HepG2 (cell line): Measurements from ENCODE around the gene ZNF786. TPM values are rescaled to one million over a fixed set of nuclear protein-coding genes. Genes with fewer than 3 reads are reported as not detected.

Experiments used
- AGO1 ChIP-seq: fragments of 200-400 bp; formaldehyde crosslinking; IDR thresholded peaks from 2 replicates; pipeline ENCODE4 v1.6.1; 2017; ENCODE audit warnings: mild to moderate bottlenecking, low read depth, low read length, moderate library complexity; ENCODE audit not compliant: poor library complexity, severe bottlenecking
- ATM ChIP-seq: fragments of 450-650 bp; IDR thresholded peaks from 2 replicates; pipeline ENCODE4 v1.7.1; 2017; ENCODE audit warnings: mild to moderate bottlenecking, borderline replicate concordance
- ELF3 ChIP-seq: IDR thresholded peaks from 2 replicates; pipeline ENCODE4 v1.6.1; 2016; ENCODE audit warnings: missing genetic modification reagents, missing compliant biosample characterization
- EP300 ChIP-seq, 3 experiments: sonication (generic) in 1 of 3; formaldehyde crosslinking in 1 of 3; IDR thresholded peaks; 2 replicates each; pipeline versions ENCODE4 v1.5.1 to v1.6.1; 2011 to 2020; ENCODE audit warnings: low read depth in 2 of 3, low read length in 2 of 3, borderline replicate concordance in 1 of 3, improper control_type of control experiment in 1 of 3, mild to moderate bottlenecking in 1 of 3, missing genetic modification reagents in 1 of 3, moderate library complexity in 1 of 3
- KDM6A ChIP-seq: IDR thresholded peaks from 2 replicates; pipeline ENCODE4 v1.6.1; 2016; ENCODE audit warnings: low read depth
- KMT2B ChIP-seq: IDR thresholded peaks from 2 replicates; pipeline ENCODE4 v1.6.1; 2016; ENCODE audit warnings: missing genetic modification reagents, missing compliant biosample characterization
- MYC ChIP-seq: sonication (generic); formaldehyde crosslinking; IDR thresholded peaks from 2 replicates; pipeline ENCODE4 v1.9.0; 2021; ENCODE audit warnings: missing genetic modification reagents, borderline replicate concordance
- ONECUT2 ChIP-seq: sonication (generic); formaldehyde crosslinking; IDR thresholded peaks from 2 replicates; pipeline ENCODE4 v1.4.0; 2020; ENCODE audit warnings: missing genetic modification reagents
- RBFOX2 ChIP-seq: fragments of 200-400 bp; formaldehyde crosslinking; IDR thresholded peaks from 2 replicates; pipeline ENCODE4 v1.6.1; 2017; ENCODE audit warnings: low read depth, mild to moderate bottlenecking, low read length
- REL ChIP-seq: sonication (generic); formaldehyde crosslinking; conservative IDR thresholded peaks from 2 replicates; pipeline ENCODE4 v1.8.0; 2022; ENCODE audit warnings: mild to moderate bottlenecking, missing genetic modification reagents, moderate library complexity
- SIX1 ChIP-seq: sonication (generic); formaldehyde crosslinking; IDR thresholded peaks from 2 replicates; pipeline ENCODE4 v1.4.0; 2020; ENCODE audit warnings: missing genetic modification reagents, borderline replicate concordance
- SNAPC4 ChIP-seq: sonication (generic); formaldehyde crosslinking; IDR thresholded peaks from 2 replicates; pipeline ENCODE4 v1.4.0; 2020; ENCODE audit warnings: mild to moderate bottlenecking, missing genetic modification reagents
- SRY ChIP-seq: sonication (generic); formaldehyde crosslinking; IDR thresholded peaks from 2 replicates; pipeline ENCODE4 v1.8.0; 2022; ENCODE audit warnings: mild to moderate bottlenecking, missing genetic modification reagents
- ZBTB37 ChIP-seq: sonication (generic); formaldehyde crosslinking; IDR thresholded peaks from 2 replicates; pipeline ENCODE4 v1.4.0; 2020; ENCODE audit warnings: mild to moderate bottlenecking, missing genetic modification reagents
- ZNF121 ChIP-seq: sonication (generic); formaldehyde crosslinking; IDR thresholded peaks from 2 replicates; pipeline ENCODE4 v1.5.0; 2020; ENCODE audit warnings: mild to moderate bottlenecking, missing genetic modification reagents
- ZNF136 ChIP-seq: sonication (generic); formaldehyde crosslinking; IDR thresholded peaks from 2 replicates; pipeline ENCODE4 v1.8.1; 2022; ENCODE audit warnings: low read depth, mild to moderate bottlenecking, moderate library complexity, missing genetic modification reagents
- ZNF224 ChIP-seq: sonication (generic); formaldehyde crosslinking; IDR thresholded peaks from 2 replicates; pipeline ENCODE4 v1.5.0; 2020; ENCODE audit warnings: mild to moderate bottlenecking, missing genetic modification reagents
- polyA plus RNA-seq, 8 experiments: library from polyadenylated mRNA; depleted of rRNA in 3 of 8; stranded (reverse) in 7 of 8; unstranded in 1 of 8; fragments of >200 nt; fragmentation: Illumina TruSeq in 4 of 8; extraction: Trizol in 4 of 8; gene quantifications; 2 replicates each; pipeline versions ENCODE4 v1.2.1 to v1.2.3, GENCODE V29; 2011 to 2016; ENCODE audit warnings: low read depth in 4 of 8, missing spikeins in 1 of 8, mixed read lengths in 1 of 8; ENCODE audit not compliant: insufficient read depth in 1 of 8
- total RNA-seq, 5 experiments: library from RNA; depleted of rRNA; stranded (reverse); fragments of >200 nt; fragmentation: Illumina TruSeq; extraction: Trizol; gene quantifications; 2 replicates each; pipeline ENCODE4 v1.2.3, GENCODE V29; 2016; ENCODE audit warnings: low read depth in 1 of 5
- TF ChIP-seq, protein P1 (sequence below): sonication (generic); formaldehyde crosslinking; IDR thresholded peaks from 2 replicates; pipeline ENCODE4 v1.5.0; 2020; ENCODE audit warnings: missing genetic modification reagents
- TF ChIP-seq, protein P2 (sequence below): sonication (generic); formaldehyde crosslinking; IDR thresholded peaks from 2 replicates; pipeline ENCODE4 v1.4.0; 2020; ENCODE audit warnings: missing genetic modification reagents

ZNF786 gene
- total and polyA plus RNA-seq, 2 of the 13 experiments (the other 11 are each of a cell fraction or from before 2014, with no cell fraction given), result 2.0 to 4.0 TPM

DNA sequence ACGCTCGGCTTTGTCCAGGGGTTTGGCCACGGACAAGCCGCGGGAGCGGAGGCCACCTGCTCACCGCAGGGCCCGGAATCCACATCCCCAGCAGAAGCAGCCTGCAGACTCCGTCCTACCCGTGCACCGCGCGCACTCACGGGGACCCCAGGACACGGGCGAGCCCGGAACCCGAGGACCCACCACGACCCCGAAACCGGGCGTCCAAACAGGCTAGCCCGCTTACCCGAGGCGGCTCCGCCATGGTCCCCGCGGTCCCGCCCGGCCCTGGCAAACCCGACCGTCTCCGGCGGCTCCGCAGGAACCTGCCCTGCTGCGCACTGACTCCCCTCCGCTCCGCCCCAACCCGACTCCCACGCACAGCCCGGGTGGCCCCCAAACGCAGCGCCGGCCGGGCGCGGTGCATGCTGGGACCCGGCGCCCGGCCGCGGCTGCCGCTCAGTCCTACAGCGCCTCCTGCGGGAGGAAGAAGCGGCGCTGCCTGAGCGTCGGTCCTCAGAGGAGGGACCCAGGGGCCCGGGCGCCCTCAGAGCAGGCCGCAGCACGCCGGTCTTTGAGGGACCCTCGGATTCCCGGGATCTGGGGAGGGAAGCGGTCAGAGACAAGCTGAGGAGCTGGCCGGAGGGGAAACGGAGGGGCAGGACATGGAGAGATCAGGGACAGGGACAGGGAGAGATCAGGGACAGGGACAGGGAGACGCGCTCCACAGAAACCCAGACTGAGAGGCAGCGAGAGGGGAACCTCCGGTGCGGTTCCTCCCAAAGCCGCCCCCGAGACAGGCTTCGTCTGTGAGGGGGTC lies at the start of gene ZNF786 (continued):
- TF ChIP-seq ZNF224 (CRISPR knock-in tag), result 0 out of 2 replicates have a peak, but pooled peaks have one; percentile 45
- TF ChIP-seq REL, result 0 out of 2 replicates have a peak, but pooled peaks have one; percentile 19
- TF ChIP-seq ONECUT2, result peak; percentile 41; the same call in 1 of the 2 replicates
- peak; percentile 24; the same call in 1 of the 2 replicates for TF ChIP-seq ZNF136 (CRISPR knock-in tag)
- peak; percentile 48; the same call in 1 of the 2 replicates for TF ChIP-seq ELF3 (CRISPR knock-in tag)
- TF ChIP-seq MYC (CRISPR knock-in tag), result peak; percentile 74
- TF ChIP-seq ZNF121 (CRISPR knock-in tag), result peak; percentile 71; the same call in 1 of the 2 replicates
- TF ChIP-seq SIX1 (CRISPR knock-in tag), result 0 out of 2 replicates have a peak, but pooled peaks have one; percentile 33
- no peak for TF ChIP-seq KDM6A (CRISPR knock-in tag)
- no peak for TF ChIP-seq ATM
- peak; percentile 71 for TF ChIP-seq SNAPC4 (CRISPR knock-in tag)
- no peak for TF ChIP-seq AGO1
- peak; percentile 80; the same call in 1 of the 2 replicates for TF ChIP-seq SRY (CRISPR knock-in tag)
- peak; percentile 64; the same call in 1 of the 2 replicates for TF ChIP-seq ZBTB37 (CRISPR knock-in tag)
- TF ChIP-seq, protein P1, sequence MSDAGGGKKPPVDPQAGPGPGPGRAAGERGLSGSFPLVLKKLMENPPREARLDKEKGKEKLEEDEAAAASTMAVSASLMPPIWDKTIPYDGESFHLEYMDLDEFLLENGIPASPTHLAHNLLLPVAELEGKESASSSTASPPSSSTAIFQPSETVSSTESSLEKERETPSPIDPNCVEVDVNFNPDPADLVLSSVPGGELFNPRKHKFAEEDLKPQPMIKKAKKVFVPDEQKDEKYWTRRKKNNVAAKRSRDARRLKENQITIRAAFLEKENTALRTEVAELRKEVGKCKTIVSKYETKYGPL, result 0 out of 2 replicates have a peak, but pooled peaks have one; percentile 39
- TF ChIP-seq KMT2B (CRISPR knock-in tag), result peak; percentile 40; the same call in 1 of the 2 replicates
- peak; percentile 90 for TF ChIP-seq RBFOX2
- 0 out of 4 replicates have a peak, but pooled peaks of 1 of the 2 experiments have one; percentile 6 for TF ChIP-seq EP300 (IDR thresholded peaks at IDR 0.05; ENCODE audit: low read depth in 2 of 2, low read length in 2 of 2)
- no peak; the same call in 1 of the 2 replicates for TF ChIP-seq EP300 (CRISPR knock-in tag; IDR thresholded peaks at IDR 0.05; ENCODE audit: borderline replicate concordance)
- TF ChIP-seq, protein P2, sequence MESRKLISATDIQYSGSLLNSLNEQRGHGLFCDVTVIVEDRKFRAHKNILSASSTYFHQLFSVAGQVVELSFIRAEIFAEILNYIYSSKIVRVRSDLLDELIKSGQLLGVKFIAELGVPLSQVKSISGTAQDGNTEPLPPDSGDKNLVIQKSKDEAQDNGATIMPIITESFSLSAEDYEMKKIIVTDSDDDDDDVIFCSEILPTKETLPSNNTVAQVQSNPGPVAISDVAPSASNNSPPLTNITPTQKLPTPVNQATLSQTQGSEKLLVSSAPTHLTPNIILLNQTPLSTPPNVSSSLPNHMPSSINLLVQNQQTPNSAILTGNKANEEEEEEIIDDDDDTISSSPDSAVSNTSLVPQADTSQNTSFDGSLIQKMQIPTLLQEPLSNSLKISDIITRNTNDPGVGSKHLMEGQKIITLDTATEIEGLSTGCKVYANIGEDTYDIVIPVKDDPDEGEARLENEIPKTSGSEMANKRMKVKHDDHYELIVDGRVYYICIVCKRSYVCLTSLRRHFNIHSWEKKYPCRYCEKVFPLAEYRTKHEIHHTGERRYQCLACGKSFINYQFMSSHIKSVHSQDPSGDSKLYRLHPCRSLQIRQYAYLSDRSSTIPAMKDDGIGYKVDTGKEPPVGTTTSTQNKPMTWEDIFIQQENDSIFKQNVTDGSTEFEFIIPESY (CRISPR knock-in tag), result peak; percentile 90
